GM21515 (cell line): ENCODE results near the gene ARHGEF4.
A peak's percentile ranks its signal among the peaks of the same experiment; 100 is the strongest.

Experiments used
- ATAC-seq: cut with Tn5 transposase; IDR thresholded peaks from one replicate; pipeline ENCODE4 v1.9.1; 2021; ENCODE audit not compliant: unreplicated experiment

The ARHGEF4 gene

DNA sequence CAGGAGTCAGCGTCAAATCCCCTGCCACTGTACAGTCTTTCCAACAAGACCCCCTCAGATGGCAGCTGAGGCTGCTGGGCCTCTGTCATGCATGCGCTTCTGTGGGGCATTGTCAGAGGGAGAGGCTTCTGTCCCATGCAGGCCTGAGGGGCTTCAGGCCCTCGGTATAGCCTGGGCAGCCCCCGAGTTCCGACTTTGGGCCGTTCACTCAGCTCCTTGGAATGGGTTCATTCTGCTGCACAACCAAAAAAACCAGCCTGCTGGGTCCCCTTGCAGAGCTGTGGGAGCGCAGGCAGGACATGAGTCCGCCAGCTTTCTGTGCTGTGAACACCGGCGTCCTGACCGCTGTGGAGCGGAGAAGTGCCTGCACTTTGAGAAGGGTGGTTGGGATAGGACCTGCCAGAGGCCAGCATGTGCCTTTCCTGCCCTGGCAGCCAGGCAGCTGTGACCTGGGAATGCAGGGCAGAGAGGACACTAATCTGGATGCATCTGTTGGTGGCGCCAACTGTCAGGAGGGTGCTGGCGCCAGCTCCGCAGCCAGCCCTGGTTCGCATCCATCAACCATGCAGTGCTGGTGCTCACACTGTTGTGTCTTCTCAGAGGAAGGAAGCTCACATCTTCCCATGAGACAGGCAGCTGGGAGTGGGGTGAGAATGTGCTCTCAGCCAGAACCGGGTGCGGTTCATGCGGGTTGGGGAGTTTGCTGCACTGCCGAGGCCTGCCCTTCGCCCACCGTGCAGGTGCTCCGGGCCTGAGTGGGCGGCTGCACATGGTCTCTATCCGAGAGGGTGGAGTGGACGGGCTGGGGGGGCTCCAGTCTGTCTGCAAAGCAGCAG lies 14.3 kb downstream of the ARHGEF4 start:
- ATAC-seq = no peak

DNA sequence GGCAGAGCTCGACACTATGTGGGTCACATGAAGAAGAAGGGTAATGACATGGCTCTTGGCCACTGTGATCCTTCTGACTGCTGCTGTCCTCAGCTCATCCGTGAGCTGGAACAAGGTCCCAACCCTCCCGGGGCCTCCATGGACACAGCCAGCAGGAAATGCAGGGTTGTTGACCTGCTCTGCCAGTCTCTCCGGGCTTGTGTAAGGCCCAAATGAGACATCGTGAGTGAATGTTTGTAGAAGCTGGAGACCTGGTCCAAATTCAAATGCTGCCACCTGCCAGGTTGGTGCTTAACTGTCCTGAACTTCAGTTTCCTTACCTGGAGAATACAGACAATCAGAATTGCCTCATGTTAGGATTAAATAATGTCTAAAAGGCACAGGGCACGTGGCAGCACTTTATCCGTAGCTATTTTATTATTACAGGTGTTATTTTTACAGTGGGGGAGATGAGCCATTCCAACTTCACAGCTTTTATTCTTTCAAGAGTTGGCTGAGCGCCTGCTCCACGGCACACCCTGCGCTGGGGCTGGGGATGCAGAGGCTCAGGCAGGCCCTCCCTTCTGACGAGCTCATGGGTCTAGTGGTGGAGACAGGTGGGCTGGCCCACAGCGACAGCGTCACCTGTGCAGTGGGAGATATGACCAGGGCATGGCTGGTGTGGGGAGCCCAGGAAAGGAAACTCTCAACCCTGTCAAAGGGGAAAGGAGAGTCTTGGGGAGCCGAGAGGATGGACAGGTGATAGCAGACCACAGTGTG lies 15.1 kb downstream of the ARHGEF4 start:
- ATAC-seq = no peak

DNA sequence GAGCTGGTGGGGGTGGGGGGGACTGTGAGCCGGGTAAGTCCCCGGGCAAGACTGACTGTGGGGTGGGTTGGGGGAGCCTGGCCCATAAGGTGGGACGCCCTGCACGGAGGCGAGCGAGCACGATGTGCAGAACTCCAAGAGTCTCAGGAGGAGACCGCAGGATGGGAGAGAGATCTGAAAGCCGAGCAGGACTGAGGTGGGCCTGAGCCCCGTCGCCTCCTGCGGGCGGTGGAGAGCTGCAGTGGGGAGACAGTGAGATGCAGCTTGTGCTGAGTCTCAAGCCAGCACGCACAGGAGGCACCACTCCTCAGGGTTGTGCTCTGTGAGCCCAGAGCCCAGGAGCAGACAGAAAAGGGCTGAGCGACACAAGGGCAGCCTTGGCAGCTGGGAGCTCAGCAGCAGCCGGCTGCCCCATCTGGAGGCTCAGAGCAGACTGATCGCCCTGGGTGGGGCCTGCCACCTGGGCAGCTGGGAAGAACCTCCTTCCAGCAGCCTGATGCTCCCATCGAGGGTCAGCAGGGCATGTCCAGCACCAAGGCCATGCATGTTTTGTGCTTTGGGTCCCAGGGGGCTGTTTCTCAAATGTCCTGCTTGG lies 15.9 kb downstream of the ARHGEF4 start:
- no peak for ATAC-seq

- ATAC-seq = no peak
These were observed 16.7 kb downstream of the ARHGEF4 start for GRCh38 chr2:130853391-130853790.

DNA sequence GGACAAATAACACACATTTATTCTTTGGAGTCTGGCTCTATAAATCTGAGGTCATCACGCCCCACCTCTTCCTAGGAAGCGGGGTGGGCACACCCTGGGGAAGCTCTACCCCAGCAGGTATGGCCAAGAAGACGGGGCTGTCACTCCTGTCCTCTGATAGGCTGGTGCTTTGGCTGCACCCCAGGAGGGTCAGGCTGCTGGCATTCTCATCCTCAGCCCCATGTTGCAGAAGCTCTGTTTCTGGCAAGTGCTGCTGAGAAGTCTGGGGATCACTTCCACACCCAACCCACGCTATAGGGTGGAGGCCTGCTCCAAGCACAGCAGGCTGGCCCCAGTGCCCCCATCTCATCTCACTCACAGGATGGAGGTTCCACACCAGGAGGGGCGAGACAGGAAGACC lies 17.6 kb downstream of the ARHGEF4 start:
- no peak for ATAC-seq

GRCh38 chr2:130864830-130865800 lies 28.4 kb downstream of the ARHGEF4 start:
- ATAC-seq = no peak

DNA sequence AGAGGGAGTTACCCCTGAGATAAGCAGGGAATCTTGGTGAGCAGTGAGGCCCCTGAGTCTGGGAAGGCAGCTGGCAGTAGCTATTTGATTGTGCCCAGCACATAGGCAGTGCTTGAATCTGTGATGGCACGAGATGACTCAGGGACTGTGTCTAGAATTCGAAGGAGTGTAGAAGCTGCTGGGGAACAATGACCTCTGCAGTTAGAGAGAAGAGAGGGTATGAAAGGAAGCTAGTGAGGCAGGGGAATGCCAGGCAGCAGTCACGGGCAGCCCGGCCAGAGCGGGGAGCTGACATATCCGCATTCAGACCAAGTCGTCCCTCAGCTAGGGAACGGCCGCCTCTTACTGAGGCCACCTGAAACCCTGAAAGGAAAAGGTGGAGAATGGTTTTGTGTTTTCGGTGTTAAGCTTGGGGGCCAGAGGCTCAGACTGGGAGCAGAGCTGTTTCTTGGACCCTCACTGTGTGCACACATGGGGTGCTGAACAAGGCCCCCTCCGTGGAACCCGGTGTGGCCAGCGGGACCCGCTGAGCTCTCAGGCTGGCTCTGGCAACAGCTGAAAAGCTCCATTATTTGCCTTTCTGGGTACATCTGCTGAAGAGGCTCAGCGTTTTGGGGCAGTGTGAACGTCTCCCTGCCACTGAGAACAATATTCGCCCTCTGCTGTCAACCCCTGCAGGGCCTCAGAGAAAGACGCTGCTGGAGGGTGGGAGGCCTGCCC lies 32.9 kb downstream of the ARHGEF4 start:
- ATAC-seq = no peak

DNA sequence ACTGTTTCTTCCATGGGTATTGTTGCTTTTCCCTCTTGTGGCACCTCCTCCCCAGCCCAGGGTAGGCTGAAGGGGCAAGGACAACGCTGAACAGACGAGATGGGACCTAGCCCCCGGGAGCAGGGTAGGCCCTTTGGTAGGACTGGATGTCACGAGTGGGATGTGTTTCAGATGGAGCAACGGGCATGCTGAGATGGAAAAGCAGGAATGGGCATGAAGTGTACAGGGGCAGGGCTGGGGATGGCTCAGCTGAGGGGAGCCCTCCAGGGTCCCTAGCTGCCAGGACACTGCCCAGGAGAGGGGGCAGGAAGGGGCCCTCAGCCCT lies 33.4 kb downstream of the ARHGEF4 start:
- ATAC-seq = no peak

DNA sequence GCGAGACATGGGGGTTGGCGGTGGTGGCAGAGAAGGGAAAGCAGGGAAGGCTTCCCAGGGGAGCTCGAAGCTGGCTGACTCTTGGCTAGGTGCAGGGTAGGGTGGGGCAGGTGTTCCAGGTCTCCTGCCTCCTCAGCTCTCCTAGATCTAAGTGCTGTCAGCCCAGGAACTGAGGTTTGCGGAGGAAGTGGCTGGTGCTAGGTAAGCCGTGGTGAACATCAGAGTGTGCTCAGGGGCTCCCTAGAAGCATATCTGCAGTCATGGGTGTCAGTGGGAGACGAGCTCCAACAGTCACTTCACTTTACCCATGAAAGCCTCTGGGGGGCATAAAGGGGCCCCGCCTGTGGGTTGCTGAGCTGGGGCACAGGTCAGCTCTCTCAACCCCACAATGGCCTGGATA lies 34.1 kb downstream of the ARHGEF4 start:
- no peak for ATAC-seq

DNA sequence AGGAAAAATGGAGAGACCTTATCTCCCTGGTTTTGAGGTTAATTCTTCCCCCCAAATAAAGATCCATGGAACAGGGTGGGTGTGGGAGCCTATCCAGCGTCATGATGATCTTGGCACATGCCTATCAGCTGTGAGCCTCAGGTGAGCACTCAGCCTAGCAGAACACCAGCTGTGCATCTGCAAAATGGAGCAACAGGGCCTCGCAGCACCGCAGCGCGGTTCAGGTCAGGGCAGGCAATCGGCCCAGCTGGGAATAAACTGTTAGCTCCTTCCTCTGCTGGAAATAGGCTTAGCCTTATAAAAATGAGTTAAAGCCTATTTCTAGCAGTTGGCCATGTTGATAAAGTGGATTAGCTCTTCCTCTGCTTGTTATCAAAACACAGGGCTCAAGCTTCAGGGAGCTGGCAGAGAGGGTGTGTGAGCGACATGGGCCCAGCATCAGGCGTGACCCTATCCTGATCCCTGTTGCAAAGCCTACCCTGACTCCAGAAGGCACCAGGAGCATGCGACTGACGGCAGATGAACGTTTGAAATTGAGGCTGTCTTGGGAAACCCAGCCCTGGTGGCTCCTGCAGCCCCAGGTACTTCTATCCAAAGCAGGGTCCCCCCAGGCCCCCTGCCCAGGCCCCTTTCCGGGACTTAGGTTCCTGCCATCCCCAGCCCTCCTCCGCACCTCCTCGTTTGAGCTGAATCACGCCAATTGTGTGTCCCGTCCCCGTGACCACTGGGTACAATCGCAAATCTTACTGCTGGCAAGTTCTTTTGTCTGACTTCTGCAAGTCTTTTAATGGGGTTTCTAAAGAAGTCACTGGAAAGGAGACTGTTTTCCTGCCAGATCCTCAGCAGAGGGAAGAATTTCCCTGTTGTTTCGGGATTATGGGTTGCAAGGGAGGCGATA lies 35.4 kb downstream of the ARHGEF4 start:
- no peak for ATAC-seq

DNA sequence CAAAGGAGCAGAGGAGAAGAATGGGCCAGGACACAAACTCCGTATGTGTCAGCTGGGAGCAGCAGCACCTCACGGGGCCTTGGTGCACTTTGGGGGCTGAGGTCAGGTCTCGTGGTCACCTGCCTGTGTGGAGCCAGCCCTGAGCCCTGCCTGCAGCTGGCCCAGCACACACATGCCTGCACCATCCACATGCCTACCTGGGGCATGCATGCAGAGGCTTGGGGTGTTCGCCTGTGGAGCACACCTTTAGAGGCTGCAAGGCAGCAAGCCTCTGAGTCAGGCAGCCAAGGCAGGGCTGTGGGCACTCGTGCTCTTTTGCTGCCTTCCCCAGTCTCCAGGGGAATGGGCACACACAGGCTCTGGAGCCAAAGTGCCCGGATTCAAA lies 36.0 kb downstream of the ARHGEF4 start:
- ATAC-seq = no peak

- ATAC-seq = peak; percentile 86
These were observed 37.1 kb downstream of the ARHGEF4 start for GRCh38 chr2:130873700-130874346.

- ATAC-seq = no peak
These were observed 37.8 kb downstream of the ARHGEF4 start for GRCh38 chr2:130874512-130874911.

GRCh38 chr2:130875935-130876334 lies 39.2 kb downstream of the ARHGEF4 start:
- ATAC-seq = no peak

DNA sequence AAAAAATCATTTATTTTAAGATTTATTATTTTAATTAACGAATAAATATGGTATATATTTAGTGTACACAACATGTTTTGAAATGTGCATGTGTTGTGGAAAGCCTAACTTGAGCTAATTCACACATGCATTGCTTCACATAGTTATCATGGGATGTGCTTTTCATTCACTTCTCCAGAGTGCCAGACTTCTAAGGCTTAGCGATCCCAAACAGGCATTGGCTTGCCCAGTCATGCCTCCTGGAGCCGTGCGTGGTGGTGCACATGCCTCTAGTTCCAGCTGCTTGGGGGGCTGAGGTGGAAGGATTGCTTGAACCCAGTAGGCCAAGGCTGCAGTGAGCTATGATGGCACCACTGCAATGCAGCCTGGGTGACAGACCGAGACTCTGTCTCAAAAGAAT lies 40.5 kb downstream of the ARHGEF4 start:
- no peak for ATAC-seq

DNA sequence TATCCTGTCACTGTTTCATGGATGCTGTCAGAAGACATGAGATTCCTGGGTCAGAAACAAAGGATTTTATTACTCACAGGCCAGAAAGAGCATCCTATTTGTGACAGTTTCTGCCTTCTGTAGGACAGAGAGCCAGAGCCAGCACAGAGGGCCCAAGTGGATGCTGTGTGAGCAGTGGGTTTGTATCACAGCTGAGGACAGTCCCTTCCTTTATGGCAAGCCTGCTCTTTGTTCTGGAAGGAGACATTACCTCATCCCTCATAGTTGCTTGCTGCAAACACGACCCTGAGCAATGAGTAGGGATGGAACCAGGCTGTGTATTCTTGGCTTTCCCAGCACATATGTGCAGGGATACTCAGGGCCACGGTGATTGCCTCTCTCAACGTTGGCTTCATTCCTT lies 41.6 kb downstream of the ARHGEF4 start:
- no peak for ATAC-seq

GRCh38 chr2:130878933-130879332 lies 42.2 kb downstream of the ARHGEF4 start:
- no peak for ATAC-seq

- ATAC-seq = no peak
These were observed 45.5 kb downstream of the ARHGEF4 start for GRCh38 chr2:130882111-130882690.
